Stimulated activated CD4-positive, alpha-beta T cell treated with anti-CD3 and anti-CD28 coated beads, Interleukin-4, amount 100 ng/mL, for 48 hours (primary cell): ENCODE data around the gene FDXR.
A peak's percentile ranks its signal among the peaks of the same experiment; 100 is the strongest.
"Not testable (repeated sequence)": the region's sequence is repeated elsewhere in the genome, so short reads cannot be mapped to it uniquely, and the experiment has no call there.

Source experiments
- DNase-seq, 2 donors: peaks; one replicate each; pipeline ENCODE4 v3.0.0-alpha.2; 2020; ENCODE audit warnings: low read depth in 2 of 2

The FDXR gene

DNA sequence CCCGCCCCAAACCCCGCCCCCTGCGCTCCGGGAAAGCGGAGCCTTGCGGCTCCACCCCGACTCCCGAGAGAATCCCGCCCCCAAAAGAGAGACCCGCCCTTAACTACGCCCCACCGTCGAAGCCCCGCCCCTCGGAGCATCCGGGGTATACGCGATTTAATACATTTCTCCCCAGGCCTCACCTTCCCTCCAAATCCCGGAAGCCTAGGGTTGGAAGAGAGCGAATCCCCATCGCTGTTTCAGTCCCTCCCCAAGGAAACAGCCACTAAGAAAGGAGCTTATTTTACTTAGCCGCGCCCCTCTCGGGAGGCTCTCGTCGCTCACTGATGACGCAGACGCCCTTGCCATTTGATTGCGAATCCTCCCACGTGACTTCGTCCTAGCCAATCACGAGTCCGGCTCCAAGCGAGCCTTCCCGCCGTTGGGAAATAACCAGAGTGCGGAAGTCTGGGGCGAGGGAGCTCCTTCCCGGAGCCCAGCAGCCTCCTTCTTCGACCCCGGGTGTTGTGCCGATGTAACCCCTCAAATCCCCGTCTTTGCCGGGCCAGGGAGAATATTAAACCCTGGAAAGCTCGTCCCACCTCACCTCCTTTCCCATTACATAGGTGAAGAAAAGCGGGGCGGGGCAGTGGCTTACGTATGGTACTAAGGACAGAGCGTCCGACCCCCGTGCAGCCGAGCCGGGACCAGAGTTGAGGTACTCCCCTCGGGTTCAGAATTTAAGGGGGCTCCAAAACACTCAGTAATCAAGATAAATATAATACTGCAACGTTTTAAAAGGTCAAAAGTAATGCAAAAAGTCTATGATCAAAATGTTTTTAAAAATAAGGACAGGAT lies 461 bp upstream of the FDXR start:
- peak; percentile 99 for DNase-seq

DNA sequence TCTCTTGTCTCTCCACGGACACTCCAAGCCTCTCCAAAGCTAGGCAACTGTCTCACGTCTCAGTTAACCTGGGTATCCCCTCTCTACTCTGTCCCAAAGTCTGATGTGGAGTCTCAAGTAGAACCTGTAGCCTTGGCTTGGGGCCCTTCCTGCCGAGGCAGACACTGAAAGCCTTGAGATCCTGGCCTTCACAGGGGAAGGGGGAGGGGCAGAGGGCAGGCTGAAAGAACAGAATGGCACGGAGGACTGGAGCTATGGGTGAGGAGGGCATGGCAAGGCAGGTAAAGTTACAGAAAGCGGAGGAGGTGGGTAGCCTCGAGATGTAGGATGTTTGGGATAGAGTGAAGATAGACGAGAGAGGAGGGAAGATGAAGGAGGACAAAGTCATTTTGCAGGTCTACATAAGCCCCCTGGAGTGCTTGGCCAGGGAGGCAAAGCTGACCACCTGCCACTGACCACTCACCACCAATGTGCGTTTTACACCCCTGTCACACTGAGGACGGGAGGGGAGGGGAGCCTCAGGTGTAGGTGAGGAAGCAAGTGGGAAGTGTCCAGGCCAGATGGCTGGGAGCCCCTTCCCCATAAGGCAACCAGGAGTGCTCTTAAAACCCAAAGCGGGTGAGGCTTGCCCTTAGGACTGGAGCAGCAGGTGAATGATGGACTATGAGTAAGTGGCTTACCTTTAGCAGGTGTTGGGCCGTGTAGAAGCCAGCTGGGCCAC lies 1.3 kb downstream of the FDXR start:
- DNase-seq = no peak

DNA sequence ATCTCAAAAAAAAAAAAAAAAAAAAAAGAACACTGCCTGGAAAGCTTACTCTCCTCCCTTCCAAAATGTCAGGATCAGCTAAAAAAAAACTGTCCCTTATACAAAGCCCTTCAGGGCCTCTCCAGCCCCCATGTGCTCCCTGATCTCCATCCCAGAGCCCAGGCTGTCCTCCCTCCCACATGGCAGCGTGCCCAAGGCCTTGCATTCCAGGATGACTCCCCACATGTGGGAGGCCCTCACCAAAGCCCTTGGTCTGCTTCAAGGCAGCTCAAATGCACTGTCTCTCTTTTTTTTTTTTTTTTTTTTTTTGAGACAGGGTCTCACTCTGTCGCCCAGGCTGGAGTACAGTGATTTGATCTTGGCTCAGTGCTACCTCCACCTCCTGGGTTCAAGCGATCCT lies 2.3 kb downstream of the FDXR start:
- DNase-seq = no peak

DNA sequence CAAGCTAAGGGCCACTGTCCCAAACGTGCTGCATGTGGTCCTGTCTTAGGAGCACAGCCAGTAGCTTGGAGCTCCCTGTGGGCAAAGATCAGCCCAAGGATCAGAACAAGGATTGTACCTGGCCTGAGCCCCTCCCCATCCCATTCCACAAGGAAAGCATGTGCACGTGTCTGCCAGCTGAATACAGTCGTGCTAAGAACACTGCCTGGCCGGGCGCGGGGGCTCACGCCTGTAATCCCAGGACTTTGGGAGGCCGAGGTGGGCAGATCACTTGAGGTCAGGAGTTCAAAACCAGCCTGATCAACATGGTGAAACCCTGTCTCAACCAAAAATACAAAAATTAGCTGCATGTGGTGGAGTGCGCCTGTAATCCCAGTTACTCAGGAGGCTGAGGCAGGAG lies 2.8 kb downstream of the FDXR start:
- not testable (repeated sequence) for DNase-seq

DNA sequence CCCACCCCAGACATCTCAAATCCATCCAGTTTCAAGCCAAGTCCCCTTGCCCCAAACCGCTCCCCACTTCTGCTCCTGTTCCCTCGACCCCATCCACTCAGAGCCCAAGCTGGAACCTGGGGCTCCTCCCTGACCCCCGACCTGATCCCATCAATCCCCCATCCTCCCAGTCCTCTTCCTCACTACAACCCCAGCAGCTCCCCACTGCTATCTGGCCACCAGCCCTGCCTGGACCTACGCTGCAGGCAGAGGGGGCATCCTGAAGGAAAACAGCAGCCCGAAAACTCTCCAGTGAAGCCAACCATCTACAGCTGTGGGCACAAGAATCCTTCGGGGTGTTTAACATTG lies 3.9 kb downstream of the FDXR start:
- DNase-seq = no peak

DNA sequence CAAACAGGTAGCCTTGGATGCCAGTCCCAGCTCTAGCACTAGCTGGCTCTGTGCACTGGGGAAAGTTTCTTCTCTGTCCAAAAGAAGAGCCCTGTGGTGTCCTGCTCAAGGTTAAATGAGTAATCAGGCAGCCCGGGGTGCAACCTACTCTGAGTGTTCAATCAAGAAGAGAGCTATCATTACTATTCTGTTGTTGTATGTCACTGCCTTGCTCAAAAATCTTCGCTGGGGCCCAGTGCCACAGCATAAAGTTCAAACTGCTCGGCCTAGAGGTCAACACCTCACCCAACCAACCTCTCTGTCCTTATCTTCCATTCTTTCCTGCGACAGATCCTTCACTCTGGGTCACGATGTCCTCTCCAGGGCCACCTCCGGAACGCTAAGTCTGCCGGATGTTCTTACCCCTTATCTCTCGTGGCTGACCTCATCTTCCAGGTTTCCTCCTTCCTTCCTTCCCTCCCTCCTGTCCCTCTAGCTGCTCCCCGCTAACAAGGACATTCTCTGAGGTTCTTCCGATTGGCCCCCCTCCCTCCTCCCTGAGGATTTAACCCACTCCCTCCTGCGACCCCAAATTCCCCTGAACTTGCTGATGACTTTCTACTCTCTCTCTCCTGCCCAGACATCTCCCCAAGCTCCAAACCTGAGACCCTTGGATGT lies 4.4 kb downstream of the FDXR start:
- no peak for DNase-seq

DNA sequence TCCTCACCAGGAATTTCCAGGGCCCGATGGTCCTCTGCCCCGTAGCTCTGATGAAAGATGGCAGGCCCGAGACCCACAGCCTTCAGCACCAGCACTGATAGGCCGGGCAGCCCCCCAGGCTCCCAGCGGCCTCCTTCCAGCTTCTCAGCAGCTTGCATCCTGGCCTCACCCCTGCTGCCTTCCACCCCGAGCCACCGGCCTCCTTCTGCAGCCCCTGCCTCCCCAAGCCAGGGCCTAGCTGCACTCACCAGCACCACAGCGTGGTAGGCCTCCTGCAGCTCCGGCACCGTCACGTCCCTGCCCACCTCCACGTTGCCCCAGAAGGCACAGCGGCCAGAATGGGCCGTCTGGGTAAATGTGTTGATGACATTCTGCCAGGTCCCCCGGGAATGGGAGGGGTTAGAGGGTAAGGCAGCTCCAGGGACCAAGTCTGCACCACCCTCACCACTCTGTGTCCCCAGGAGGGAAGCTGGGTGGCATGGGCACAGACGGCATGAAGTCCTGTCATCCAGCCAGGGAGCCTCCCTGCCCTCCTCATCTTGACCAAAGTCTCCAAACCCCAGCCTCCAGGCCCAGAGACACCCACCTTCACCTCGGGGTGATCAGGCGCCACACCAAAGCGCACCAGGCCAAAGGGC lies 6.5 kb downstream of the FDXR start:
- DNase-seq = no peak

DNA sequence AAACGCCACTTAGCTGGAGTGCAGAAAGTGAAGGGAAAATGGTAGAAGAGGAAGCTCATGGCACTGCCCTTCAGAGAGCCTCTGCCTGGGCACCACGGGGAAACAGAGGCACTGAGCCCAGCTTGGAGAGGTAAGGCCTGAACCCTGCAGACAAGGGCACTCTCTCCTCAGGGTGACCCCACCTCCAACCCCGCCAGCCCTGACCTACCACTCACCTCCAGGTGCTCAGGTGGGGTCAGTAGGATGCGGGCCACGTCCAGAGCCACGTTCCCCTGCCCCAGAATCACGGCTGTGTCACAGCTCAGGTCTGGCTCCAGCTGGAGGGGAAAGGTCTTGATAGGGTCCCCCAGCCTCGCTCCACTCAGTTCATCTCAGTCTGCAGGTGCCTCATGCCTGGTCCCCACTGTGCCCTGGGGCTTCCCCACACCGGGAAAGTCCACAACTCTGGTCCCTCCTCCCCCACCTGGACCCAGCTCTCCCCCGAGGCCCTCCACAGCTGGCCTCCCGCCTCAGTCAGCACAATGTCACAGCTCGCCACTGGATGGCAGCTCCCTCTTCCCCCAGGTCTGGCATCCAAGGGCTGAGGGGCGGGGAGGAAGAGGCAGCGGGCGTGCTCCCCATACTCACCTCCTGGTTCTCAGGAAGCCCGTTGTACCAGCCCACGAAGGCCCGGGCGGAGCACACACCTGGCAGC lies 7.1 kb downstream of the FDXR start:
- DNase-seq = no peak

DNA sequence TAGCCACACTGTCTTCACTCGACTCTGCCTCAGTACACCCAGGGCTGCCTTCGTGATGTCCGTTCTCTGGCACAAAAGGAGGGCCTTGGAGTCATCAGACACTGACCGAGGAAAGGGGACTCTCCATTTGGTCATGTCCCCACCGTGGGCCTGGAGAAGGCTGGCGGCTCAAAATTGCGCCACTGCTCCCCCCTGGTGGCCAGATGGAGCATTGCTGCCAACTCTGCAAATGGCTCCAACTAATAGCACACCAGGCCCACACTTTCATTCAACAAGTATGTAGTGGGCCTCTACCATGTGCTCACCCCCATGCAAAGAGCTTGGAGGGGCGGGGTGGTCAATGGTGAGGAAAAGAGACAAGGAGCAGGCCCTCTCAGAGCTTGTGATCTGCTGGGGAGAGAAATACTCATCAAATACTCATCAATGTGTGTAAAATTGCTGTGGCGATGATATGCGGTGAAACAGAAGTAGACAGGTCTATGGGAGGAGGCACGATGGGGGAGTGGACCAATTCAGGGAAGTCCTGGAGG lies 7.9 kb downstream of the FDXR start:
- peak; percentile 63 to 67 for DNase-seq

DNA sequence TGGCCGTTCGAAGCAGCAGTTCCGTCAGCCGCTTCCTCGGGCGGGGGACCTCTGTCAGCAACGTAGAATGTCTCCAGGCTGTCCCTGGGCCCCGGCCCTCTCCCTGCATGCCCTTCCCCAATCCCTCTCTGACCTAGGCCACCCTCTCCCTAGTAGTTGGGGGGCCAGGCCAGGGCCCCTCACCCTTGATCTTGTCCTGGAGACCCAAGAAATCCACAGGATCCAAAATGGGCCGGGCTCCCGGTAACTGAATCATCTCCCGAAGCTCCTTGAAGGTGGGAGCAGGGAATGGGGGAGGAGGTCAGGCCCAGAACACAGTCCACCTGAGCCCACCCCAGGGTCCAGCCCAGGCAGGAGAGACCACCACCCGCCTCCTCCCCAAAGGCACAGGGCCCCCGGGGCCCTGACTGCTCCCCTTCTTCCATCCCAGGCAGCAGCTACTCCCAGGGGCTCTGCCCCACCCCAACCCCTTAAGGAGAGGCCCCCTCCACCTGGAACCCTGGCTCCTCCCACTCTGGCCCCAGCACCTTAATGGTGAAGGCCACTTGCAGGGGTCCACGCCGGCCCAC lies 8.4 kb downstream of the FDXR start:
- no peak for DNase-seq

DNA sequence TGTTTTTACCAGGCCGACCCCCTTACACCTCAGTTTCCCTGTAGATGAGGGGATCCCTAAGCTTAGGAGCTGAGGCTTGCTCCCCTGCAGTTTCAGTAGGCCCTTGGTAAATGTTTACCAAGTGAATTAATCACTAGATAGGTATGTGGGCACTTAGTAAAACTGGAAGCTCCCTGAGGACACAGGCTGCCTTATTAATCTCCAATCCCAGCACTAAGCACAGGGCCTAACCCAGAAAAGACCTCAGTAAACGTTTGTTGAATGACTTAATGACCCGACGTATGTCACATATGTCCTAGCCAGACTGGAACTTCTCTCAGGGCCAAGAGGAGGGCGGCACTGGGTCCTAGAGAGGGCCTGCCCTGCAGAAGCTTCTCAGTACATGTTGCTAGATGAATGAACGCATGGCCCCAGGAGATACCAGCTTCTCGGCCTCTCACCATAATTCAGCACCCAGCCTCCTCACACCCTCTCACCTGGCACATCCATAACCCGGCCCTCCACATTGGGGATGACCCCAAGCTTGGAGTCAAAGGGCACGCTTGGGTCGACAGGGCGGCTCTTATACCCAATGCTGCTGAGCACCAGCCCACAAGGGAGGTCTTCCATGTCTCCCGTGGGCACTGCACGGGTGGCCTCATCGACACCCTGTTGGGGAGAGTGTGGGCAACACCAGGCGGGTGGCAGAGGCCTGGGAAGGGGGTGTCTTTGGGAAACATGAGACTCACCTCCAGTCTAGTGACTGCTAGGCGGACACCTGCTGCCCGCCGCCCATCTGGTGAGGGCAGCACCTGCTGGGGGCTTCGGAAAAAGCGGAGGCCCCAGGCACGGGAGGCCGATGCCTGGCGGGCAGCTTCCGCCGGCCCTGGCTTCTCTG lies 9.1 kb downstream of the FDXR start:
- DNase-seq = no peak

DNA sequence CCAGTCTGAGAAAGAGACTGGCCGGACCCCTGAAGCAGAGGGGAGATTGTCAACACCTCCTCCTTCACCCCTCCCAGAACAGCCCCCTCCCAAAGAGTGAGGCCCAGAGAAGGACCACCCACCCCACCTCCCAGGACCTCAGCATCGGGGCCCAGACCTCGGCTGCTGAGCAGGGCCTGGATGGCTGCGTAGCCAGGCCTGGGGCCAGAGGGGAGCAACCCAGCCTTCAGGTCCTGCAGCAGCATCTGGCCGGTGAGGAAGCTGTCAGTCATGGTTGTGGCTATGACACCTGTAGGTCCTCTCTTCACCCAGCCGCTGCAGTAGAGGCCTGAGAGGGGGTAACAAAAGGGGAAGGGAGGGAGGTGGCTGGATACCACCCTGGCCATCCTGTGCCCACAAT lies 9.9 kb downstream of the FDXR start:
- no peak for DNase-seq

DNA sequence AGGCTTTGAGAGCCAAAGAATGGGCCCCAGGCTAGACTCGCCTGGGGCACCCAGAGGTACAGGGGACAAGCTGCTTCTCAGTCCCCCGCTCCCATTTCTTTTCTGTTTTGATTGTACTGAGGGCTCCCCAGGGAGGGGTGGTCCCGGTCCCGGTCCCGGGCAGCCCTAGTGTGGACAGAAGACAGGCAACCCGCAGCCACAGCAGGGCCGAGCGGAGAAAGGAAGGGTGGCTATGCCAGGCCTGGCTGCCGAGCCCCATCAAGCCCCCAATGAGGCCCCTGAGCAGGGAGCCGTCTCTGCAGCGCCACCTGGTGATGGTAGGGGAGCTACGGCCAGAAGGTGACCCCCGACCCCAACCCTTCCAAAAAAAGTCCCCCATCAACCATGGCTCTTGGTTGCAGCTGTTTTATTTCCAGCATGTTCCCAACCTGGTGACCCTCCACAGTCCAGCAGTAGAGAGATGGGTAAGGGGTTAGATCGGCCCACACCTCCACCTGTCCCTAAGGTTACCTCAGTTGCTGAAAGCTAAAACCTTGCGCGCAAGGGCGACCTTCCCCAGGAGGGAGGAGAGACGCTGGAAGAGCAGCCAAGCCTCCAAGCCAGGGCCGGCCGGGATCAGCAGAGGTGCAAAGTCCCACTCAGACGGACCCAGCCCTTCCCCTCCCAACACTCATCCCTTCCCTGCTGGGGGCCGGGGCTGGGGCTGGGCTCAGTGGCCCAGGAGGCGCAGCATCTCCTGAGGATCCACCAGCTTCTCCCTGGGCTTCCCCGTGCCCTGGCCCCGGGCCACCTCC lies 10.5 kb downstream of the FDXR start:
- peak; percentile 68 to 78 for DNase-seq

DNA sequence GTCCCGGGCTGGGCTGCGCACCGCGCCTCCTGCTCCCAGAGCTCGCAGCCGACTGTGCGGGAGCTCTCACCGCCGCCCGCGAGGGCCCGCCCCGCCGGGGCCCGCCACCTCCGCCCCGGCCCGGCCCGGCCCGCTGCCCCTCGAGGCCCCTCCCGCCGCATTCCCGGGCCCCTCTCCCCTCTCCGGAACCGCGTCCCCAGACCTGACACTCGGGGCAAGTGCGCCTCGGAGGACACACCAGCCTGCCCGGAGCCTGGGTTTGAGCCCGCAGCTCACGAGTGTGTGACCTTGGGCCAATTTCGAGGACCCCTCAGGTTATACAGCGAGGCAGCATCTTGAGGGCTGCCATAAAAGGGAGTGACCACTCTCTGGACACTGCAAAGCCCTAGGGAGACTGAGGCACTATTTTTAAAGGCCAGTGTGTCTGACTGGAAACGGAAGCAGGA lies 11.1 kb downstream of the FDXR start:
- no peak for DNase-seq

DNA sequence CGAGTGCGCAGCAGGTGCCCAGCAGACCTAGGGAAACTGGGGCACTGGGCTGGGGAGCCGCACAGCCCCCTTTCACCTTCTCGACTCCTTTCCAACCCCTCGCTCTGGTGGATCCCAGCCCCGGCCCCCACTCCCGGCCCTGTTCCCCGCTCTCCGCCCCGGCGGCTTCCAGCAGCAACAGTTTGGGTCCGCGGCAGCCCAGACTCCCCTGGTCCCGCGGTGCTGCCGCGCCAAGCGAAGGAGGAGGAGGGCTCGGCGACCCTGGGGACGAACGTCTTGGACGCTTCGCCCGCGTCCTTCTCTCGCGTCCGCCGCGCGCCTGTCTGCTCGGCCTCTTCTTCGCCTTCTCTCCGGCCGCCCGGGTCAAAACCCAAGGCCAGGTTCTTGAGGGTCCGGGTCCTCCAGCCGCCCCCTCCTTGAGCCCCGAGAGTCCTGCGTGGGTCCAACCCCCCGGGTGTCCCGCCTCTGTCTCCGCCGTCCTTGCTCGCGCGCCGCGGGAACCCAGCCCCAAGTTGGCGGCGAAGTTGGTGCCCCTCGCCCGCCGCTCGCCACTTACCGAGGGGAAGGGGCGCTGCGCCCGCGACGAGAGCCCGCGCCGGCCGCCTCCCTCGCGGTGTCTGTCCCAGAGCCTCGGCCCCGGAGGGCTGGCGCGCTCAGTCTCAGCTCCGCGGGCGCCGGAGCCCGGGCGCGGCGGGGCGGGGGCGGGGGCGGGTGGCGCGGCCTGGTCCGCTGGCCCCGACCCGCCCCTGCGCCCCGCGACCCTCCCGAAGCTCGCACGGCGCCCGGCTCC lies 11.7 kb downstream of the FDXR start:
- no peak for DNase-seq

DNA sequence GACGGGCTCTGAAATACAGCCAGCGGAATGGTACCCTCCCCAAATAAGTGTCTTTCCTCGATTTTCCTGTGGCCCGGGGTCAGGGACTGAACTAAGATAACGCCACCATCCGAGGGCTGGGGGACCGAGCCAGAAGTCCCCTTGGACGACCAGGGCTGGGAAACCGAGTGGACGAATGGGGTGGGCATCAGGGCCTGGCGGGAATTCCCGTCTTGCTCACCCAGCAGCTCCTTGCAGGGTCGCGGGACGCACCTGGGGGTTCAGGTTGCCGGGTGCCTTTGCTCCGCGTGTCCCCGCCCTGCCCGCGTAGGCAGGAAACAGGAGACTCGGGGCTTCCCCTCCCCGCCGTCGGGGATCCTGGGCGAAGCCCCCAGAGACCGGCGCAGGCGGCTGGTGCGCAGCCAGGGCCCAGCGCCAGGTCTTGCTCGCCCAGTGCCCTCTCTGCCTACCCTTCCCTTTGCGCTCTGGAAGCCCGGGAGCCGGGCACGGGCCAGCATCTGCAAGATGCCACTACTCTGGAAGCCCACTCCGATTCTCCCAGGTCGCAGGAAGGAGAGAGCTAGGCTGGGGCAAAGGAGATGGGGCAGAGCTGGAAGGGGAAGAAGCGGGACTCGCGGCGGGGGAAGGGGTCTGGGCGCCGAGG lies 12.4 kb downstream of the FDXR start:
- DNase-seq = no peak

DNA sequence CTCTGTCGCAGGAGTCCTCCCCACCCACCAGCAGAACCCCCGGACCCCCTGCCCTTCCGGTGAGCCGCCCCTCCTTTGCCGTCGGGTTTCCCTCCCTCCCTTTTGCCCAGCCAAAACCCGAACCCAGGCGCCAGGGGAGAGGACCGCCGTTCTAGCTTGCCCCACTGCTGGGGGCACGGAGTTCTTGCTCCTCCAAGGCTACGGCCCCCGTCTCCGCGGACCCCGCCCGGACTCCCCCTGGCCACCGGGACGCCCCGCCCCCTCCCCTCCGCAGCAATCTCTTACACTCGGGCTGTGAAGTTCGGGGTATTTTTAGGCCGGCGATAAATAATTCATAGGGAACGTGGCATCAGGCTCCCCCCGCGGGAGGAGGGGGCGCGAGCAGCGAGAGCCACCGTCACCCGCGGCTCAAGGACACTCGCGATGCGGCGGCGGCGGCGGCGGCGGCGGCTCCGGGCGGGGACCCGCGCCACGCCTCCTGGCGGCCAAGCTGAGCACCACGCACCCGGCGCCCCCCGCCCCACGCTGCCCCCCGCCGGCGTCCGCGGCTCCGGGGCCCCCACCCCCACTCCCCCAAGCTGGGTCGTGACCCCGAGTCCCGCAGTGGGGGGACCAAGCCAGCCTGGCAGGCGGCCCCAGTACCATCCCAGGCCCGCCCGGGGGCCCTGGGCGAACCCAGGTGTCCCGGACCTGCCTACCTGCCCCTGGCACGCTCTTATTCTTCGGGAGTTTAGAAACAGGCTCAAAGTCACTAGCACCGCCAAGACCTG lies 13.2 kb downstream of the FDXR start, which contains the start of gene GRIN2C:
TSS of gene GRIN2C (minus strand) at position 427 of the 770 bp plus-strand sequence. CDS start 4,793 bp downstream, outside the sequence.
- DNase-seq = no peak
